Measurements from ENCODE around the gene FRZB.

DNA sequence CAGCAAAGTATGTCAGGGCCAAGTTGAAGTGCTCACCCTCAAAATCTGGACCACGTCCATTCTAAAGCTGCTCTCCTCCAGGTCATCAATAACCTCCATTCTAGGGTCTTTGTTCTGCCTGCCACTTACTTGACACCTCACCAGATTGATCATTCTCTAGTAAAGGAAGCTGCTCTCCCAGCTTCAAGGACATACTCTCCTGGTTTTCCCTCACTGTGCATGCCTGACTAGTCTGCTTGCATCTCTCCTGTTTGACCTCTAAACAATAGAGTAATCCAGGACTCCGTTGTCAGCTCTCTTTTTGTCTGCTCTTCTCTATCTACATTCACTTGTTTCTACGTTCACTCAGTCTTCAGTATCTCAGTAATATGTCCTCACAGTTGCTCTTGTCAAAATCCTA is 59.1 kb downstream of the FRZB start:
- no peak for TF ChIP-seq GATA2 (IDR thresholded peaks at IDR 0.05; ENCODE audit: low read depth, low read length)
- no peak for TF ChIP-seq GATA3 (IDR thresholded peaks at IDR 0.05; ENCODE audit: low read depth, low read length)
